Astrocyte (in vitro differentiated cells and primary cell): ENCODE data around the gene CD151. TPM values are rescaled to one million over a fixed set of nuclear protein-coding genes. Genes with fewer than 3 reads are reported as not detected.

Experiments used
- DNase-seq: peaks from one replicate; pipeline ENCODE4 v3.0.0-alpha.2; 2010; ENCODE audit warnings: low read depth
- FAIRE-seq: peaks from 2 replicates; lab custom pipeline; 2011; peaks lifted over from hg19 to GRCh38; lab: Jason Lieb, UNC
- H2AFZ ChIP-seq: 2 replicates; pipeline ENCODE4 v1.6.0; 2012; ENCODE audit warnings: low read depth, low read length, inconsistent platforms
- H3K27ac ChIP-seq: 2 replicates; pipeline ENCODE4 v1.5.1; 2011; ENCODE audit warnings: low read depth, low read length, inconsistent platforms
- H3K27me3 ChIP-seq: 2 replicates; pipeline ENCODE4 v1.6.0; 2011; ENCODE audit warnings: low read length, inconsistent platforms; ENCODE audit not compliant: insufficient read depth
- H3K36me3 ChIP-seq: 2 replicates; pipeline ENCODE4 v1.5.1; 2011; ENCODE audit warnings: low read length, inconsistent platforms; ENCODE audit not compliant: insufficient read depth
- H3K4me1 ChIP-seq: 2 replicates; pipeline ENCODE4 v1.5.1; 2011; ENCODE audit warnings: low read length, inconsistent platforms; ENCODE audit not compliant: insufficient read depth
- H3K4me2 ChIP-seq: 2 replicates; pipeline ENCODE4 v1.6.0; 2012; ENCODE audit warnings: low read length, inconsistent platforms
- H3K4me3 ChIP-seq: 2 replicates; pipeline ENCODE4 v1.5.1; 2011; ENCODE audit warnings: low read depth, mild to moderate bottlenecking, low read length, inconsistent platforms; ENCODE audit not compliant: insufficient read depth
- H3K79me2 ChIP-seq: 2 replicates; pipeline ENCODE4 v1.6.0; 2012; ENCODE audit warnings: mild to moderate bottlenecking, low read length, inconsistent platforms; ENCODE audit not compliant: insufficient read depth
- H3K9ac ChIP-seq: 2 replicates; pipeline ENCODE4 v1.6.0; 2012; ENCODE audit warnings: mild to moderate bottlenecking, low read length, inconsistent platforms
- H3K9me3 ChIP-seq: 2 replicates; pipeline ENCODE4 v1.5.1; 2012; ENCODE audit warnings: low read depth, mild to moderate bottlenecking, low read length, inconsistent platforms; ENCODE audit not compliant: insufficient read depth
- H4K20me1 ChIP-seq: 2 replicates; pipeline ENCODE4 v1.6.0; 2012; ENCODE audit warnings: low read length, inconsistent platforms; ENCODE audit not compliant: insufficient read depth
- H3K27ac Mint-ChIP-seq: one replicate; pipeline ENCODE4 v1.8.0; 2021; ENCODE audit warnings: mild to moderate bottlenecking, mixed read lengths; ENCODE audit not compliant: unreplicated experiment
- H3K27me3 Mint-ChIP-seq: one replicate; pipeline ENCODE4 v1.8.0; 2021; ENCODE audit warnings: low read depth, mixed read lengths; ENCODE audit not compliant: unreplicated experiment
- H3K36me3 Mint-ChIP-seq: one replicate; pipeline ENCODE4 v1.8.0; 2021; ENCODE audit warnings: low read depth, mixed read lengths; ENCODE audit not compliant: unreplicated experiment
- H3K4me1 Mint-ChIP-seq: one replicate; pipeline ENCODE4 v1.8.0; 2021; ENCODE audit warnings: low read depth, mixed read lengths; ENCODE audit not compliant: unreplicated experiment
- H3K4me3 Mint-ChIP-seq: one replicate; pipeline ENCODE4 v1.8.0; 2021; ENCODE audit warnings: mild to moderate bottlenecking, moderate library complexity, mixed read lengths; ENCODE audit not compliant: unreplicated experiment
- H3K9me3 Mint-ChIP-seq: one replicate; pipeline ENCODE4 v1.8.0; 2021; ENCODE audit warnings: mild to moderate bottlenecking, mixed read lengths; ENCODE audit not compliant: unreplicated experiment
- CTCF ChIP-seq: IDR thresholded peaks from 2 replicates; pipeline ENCODE4 v1.5.1; 2011; ENCODE audit warnings: low read depth, mild to moderate bottlenecking, inconsistent platforms, low read length, moderate library complexity; ENCODE audit not compliant: insufficient read depth
- EZH2 ChIP-seq: IDR thresholded peaks from 2 replicates; pipeline ENCODE4 v1.6.1; 2012; ENCODE audit warnings: mild to moderate bottlenecking, low read length, inconsistent platforms; ENCODE audit not compliant: insufficient read depth
- total RNA-seq: library from RNA; stranded (reverse); gene quantifications from 2 replicates; pipeline ENCODE4 v1.2.1, GENCODE V29; 2021

The CD151 gene
- total RNA-seq, 1 donor from 2014 or later, result 421 TPM

GRCh38 chr11:794766-795633 lies 37.8 kb upstream of the CD151 start:
- no peak for TF ChIP-seq CTCF
- no peaks in the 10 kb centered on the region for H3K4me1 Mint-ChIP-seq
- no peaks in the 10 kb centered on the region for H3K36me3 ChIP-seq
- no peaks in the 10 kb centered on the region for H3K9me3 Mint-ChIP-seq
- peaks cover 16% of the 10 kb centered on the region for H3K4me1 ChIP-seq
- FAIRE-seq (no peak), DNase-seq (no peak)
- no peak overlapping the region for H3K27ac Mint-ChIP-seq
- peaks cover 54% of the 10 kb centered on the region for H4K20me1 ChIP-seq
- H3K4me3 ChIP-seq, result no peak overlapping the region
- H3K79me2 ChIP-seq, result peaks cover 4% of the 10 kb centered on the region
- H3K27me3 ChIP-seq, result no peaks in the 10 kb centered on the region
- no peaks in the 10 kb centered on the region for H3K9me3 ChIP-seq
- no peak overlapping the region for H3K27ac ChIP-seq
- no peak overlapping the region for H2AFZ ChIP-seq
- peak overlapping the region; percentile 72 for H3K9ac ChIP-seq
- no peaks in the 10 kb centered on the region for H3K27me3 Mint-ChIP-seq
- H3K4me3 Mint-ChIP-seq, result no peak overlapping the region
- peak overlapping the region; percentile 96 for H3K4me2 ChIP-seq
- peaks cover 2% of the 10 kb centered on the region for H3K36me3 Mint-ChIP-seq

DNA sequence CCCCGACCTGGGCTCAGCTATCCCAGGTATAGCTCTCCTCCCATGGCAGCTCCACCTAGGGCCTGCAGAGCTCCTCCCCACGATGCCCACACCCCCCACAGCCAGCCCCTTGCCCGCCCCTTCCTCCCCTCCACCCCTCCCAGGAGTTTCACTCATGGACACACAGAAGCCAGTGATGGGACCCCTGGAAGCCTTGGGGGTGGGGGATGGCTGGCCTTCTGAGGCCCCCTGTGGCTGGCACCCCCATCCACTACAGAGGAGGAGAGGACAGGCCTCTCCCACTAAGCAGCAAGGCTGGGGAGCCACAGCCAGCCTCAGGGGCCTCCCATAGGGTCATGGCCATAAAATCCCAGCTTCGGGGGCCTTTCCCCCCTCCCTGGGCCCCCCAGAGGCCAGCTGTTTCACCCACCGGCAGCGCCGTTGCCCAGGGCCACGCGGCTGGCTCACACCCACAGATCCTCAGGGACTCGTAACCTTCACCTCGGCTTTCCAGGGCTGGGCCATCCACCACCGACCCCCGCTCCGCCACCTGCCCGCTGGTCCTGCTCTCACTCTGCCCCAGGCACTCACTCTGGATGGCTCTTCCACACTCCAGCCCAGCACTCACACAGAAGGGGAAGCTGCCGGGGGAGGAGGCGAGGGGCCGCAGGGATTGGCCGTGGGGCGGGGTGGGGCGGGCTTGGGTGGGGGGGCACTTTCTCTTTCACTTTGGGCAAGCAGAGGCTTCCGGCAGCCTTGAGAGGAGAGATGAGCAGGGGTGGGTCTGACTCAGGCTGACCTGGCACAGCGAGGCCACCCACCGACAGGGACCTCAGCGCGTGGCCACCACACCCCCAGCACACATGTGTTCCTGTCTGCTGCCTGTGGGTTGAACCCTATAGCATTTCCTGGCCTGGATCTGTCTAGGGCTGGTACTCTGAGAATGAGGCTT lies 36.9 kb upstream of the CD151 start:
- Mint-ChIP-seq H3K4me3 (peak overlapping the region; percentile 67), H3K27me3 (no peaks in the 10 kb centered on the region), H3K9me3 (no peaks in the 10 kb centered on the region), H3K36me3 (peaks cover 2% of the 10 kb centered on the region), H3K4me1 (no peaks in the 10 kb centered on the region), H3K27ac (peak overlapping the region; percentile 34)
- FAIRE-seq (no peak), DNase-seq (peak; percentile 61)
- no peak for TF ChIP-seq CTCF
- TF ChIP-seq EZH2, result no peak
- Histone ChIP-seq H2AFZ (no peak overlapping the region), H3K36me3 (no peaks in the 10 kb centered on the region), H3K79me2 (peaks cover 4% of the 10 kb centered on the region), H3K4me1 (peaks cover 16% of the 10 kb centered on the region), H3K4me2 (peak overlapping the region; percentile 96), H3K9me3 (no peaks in the 10 kb centered on the region), H4K20me1 (peaks cover 53% of the 10 kb centered on the region), H3K27ac (peak overlapping the region; percentile 81), H3K9ac (peak overlapping the region; percentile 86), H3K27me3 (no peaks in the 10 kb centered on the region), H3K4me3 (peak overlapping the region; percentile 77)
